HTR-8/SVneo (cell line): ENCODE data around the gene NRG3.
"Not testable (repeated sequence)": the region's sequence is repeated elsewhere in the genome, so short reads cannot be mapped to it uniquely, and the experiment has no call there.

Experiments
- DNase-seq: peaks from one replicate; pipeline ENCODE4 v3.0.0; 2011; ENCODE audit warnings: low spot score, mixed read lengths; ENCODE audit not compliant: insufficient read length
- FAIRE-seq: peaks from 2 replicates; lab custom pipeline; 2011; peaks lifted over from hg19 to GRCh38; lab: Jason Lieb, UNC

The NRG3 gene

GRCh38 chr10:82621680-82622079, 746.7 kb downstream of the NRG3 start:
- FAIRE-seq (no peak), DNase-seq (no peak)

- FAIRE-seq (no peak), DNase-seq (no peak)
These were observed 747.5 kb downstream of the NRG3 start for GRCh38 chr10:82622479-82622878.

- FAIRE-seq, result no peak
- DNase-seq, result no peak
These were observed 750.7 kb downstream of the NRG3 start for GRCh38 chr10:82625512-82626189.

GRCh38 chr10:82628373-82628772, 753.4 kb downstream of the NRG3 start:
- FAIRE-seq (no peak), DNase-seq (no peak)

DNA sequence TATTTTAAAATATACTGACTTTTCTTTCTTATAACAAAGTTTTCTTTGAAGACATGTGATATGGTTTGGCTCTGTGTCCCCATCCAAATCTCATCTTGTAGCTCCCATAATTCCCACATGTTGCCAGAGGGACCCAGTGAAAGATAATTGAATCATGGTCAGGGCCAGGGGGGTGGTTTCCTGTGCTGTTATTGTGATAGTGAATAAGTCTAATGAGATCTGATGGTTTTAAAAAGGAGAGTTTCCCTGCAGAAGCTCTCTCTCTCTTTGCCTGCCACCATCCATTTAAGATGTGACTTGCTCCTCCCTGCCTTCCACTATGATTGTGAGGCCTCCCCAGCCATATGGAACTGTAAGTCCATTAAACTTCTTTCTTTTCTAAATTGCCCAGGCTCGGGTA, 768.1 kb downstream of the NRG3 start:
- DNase-seq, result no peak

DNA sequence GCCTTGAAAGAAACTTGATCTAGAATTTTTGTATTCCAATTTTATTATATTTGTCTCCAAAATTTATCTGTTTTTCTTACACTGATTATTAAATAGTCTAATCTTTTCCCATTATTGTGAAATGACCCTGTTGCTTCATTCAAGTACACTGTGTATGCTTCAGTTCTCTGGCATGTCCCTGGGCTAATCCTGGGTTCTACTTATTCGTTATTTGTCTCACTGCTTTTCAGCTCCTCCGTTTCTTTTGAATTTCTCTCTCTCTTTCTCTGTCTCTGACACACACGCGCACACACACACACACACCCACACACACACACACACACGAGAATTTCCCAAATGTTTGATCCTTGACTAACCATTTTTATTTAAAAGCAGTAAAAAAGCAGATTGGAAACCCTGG, 768.6 kb downstream of the NRG3 start:
- no peak for DNase-seq
- no peak for FAIRE-seq

More for the DNA sequence above, 768.1 kb downstream of the NRG3 start:
- no peak for FAIRE-seq

DNA sequence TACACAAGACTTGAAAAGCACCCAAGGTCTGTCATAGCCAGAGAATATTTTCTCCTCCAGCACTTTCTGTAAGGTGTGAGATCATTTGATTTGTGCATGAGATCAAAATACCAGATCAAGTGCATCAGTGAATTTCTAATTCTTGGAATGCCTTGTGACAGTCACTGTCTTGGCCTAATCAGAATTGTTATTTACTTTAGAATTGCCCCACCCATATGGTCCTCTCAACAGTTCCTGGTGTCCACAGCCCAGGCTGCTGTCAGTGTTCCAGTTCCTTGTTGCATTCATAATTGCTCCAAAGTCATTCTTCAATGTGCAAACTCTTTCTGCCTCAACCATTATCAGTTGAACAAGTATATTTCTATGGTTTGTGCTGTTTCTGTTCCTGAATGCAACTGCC, 770.2 kb downstream of the NRG3 start:
- FAIRE-seq, result no peak

DNA sequence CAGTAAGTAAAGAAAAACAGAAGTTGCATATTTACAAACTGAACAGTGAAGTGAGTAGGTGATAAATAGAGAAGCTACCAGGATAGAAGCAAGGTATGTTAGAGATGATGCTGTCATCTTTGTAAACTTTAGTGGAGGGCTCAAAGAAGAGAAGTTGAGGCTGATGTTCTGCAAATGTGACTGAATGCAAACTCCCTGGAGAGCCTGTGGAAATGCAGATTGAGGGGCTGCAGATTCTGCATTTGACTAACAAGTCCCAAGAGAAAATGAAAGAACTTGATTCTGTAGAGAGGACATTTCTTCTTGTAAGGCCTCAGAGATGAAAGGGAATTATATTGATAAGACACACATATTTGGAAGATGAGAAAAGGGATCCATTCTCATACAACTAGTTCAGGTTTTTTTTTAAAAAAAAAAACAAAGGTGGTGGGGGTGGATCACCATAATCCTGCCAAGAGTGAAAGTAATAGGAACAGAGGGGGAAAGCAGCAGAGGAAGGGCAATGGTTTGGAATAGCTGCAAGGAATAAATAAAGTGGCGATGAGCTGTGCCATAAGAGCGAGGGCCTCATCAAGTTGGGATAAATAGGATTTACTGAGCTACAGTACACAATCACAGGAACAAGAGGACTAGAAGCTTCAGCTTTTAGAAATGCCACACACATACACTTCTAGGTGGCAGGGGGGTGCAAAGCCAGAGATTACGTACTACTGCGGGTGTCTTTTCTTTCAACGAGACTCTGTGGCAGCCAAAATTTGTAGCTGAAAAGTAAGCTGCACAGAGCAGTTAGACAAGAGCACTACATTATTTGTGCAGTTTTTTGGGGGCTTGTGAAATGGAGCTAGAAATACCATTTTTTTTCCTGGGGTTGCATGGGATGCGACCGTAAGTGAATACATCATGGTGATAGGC, 778.5 kb downstream of the NRG3 start:
- no peak for FAIRE-seq

More for the DNA sequence above, 770.2 kb downstream of the NRG3 start:
- DNase-seq, result no peak

DNA sequence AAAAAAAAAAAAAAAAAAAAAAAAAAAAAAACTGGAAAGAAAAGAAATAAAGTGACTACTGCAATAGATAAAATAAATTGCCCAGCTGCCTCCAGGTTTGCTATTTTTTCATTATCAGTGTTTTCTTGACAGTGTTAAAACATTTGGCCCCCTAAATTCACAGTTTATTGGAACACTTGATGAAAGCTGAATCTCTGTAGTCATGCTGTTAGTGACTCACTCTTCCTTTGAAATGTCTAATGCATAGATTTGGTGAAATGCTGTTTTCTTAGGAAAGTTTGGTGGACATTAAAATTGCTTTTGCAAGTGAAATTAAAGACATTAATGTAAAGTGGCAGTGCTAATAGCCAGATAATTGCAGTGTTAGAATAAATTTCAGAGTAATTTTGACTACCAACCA, 785.2 kb downstream of the NRG3 start:
- FAIRE-seq, result no peak
- no peak for DNase-seq

More for the DNA sequence above, 778.5 kb downstream of the NRG3 start:
- DNase-seq, result no peak

DNA sequence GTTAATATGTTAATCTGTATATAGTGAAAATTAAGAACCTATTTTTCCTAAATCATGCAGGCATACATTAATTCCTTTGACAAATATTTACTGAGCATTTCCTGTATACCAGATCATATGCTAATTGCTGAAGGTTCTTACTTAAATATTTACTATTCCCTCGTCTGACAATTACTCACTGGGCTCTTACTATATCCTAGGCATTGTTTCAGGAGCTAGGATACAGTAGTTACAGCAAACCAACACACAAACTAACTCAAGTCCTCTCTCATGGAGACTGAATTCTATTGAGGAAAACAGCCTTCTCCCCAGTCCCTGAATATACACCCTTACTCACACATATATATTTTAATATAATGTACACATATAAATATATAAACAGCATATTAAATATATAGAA, 786.0 kb downstream of the NRG3 start:
- no peak for FAIRE-seq
- DNase-seq, result no peak

GRCh38 chr10:82661701-82662100, 786.7 kb downstream of the NRG3 start:
- FAIRE-seq, result no peak
- no peak for DNase-seq

DNA sequence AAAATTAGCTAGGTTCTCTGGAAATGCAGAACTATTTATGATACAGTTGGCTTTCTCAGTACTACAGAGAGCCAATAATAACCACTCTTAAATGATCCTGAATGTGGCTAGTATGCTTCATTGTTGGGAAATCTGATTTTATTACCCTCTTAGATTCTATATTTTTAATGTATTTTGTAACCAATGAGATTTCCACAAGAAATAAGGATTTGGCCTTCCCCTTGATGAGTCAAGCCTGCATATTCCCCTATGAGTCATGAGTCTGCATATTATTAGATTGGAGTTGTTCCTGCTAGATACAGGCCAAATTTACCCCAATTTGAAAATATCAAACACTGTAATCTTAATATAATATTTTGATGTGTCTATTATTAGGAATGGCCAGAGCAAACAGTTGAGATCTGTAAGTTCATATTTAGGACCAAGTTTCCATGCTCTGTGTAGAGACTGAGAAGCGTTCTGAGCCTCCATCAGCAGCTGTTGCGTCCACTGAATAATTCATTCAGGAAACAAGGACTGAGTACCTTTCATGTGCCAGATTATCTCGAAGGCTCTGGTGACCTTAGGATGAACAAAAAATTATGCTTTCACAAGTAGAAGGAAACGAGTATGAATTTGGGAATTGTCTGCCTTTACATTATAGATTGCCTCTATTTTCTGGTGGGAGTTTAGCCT, 793.4 kb downstream of the NRG3 start:
- DNase-seq, result no peak
- FAIRE-seq, result no peak

DNA sequence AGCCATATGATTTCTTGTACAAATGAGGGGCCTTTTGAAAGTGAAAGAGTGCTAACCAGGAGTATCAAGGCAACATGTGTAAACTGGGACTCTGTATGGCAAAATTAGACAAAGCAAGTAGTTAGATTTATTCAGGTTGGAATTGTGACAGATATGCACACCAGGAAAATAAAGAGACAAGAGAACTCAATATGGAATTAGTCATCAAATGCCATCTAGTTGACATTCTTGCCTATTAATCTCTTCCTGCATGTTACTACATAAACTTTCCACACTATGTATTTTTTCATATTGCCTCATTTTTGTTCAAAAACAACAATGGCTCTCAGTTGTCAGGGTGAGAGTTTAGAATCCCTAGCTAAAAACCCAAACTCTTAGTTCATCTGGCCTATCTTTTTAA, 799.0 kb downstream of the NRG3 start:
- FAIRE-seq (no peak), DNase-seq (no peak)

DNA sequence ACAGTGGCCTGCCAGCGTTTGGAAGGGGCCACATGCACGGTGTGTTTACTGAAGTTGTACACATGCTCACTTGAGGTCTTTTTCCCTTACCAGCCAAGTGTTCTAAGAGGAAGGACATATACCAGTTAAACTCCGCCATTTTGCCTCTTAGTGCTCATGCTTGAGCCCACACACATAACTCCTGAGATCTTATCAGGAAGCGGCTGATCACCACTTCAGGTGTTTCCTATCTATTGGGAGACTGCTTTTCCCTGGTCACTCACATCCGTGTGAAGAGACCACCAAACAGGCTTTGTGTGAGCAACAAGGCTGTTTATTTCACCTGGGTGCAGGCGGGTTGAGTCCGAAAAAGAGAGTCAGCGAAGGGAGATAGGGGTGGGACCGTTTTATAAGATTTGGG, 802.9 kb downstream of the NRG3 start:
- not testable (repeated sequence) for FAIRE-seq

DNA sequence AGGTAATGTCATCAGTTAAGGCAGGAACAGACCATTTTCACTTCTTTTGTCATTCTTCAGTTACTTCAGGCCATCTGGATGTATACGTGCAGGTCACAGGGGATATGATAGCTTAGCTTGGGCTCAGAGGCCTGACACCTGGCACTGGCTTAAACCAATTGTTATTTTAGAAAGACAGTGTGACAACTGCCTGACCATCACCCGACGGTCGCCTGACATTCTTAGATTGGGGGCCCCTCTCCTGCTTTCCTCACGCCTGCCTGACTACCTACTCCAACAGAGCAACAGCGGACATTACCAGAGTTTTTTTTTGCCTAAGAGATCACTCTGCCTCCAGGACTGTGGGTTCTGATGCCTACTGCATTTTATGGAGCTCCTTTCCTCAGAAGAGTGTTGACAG, 803.5 kb downstream of the NRG3 start:
- not testable (repeated sequence) for FAIRE-seq, DNase-seq

More for the DNA sequence above, 802.9 kb downstream of the NRG3 start:
- DNase-seq, result not testable (repeated sequence)

DNA sequence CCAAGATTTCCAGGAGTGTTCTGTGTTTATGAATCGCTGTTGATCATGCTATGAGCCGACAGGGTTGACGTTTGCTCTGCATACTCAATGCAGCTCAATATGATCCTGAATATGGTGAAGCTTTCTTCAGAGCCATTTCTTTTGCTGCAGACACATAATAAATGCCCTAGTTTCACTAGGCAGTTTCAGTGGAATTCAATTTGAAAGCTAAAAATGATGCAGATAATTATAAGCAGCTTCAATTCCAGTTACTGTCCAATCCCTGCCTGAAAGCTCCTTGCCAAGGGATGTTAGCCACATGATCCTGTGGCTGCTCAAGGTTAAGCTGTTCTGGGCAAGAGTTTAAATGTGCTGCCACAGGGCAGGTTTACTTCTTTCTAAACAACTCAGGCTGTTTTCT, 805.6 kb downstream of the NRG3 start:
- no peak for DNase-seq
- no peak for FAIRE-seq

DNA sequence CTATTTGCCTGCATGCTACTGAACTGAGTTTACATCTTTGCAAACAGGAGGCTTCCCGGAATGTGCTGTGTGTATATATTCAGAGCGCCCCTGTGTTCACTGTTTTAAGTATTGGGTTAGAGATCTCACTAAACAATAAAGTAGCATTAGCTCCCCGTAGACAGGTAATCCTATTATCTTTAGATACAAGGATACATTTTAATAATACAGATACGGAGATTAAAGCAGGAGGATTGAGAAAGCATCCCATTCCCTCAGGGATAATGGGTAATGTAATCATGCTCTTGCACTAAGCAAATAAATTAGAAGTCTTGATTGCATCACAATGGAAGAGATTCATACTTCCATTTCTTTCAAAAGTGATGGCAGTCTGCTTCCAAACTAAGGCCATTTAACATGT, 809.0 kb downstream of the NRG3 start:
- FAIRE-seq, result no peak
- no peak for DNase-seq

DNA sequence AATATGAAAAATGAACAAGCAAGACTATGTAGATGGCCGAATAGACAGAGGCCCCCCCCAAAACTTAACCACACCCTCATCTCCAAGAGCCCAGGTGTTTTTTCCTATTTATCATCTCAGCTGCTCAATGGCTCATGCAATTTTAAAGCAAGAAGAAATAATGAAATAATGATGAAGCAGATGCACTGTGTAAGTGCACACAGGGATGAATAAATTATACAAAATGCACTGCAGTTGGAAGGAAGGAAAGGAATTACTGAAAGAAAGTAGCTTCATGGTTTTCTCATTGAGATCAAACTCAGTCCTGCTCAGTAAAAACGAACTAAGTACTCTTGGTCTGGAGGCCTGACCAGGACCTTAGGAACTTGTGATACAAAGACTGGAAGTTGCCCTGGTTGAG, 810.1 kb downstream of the NRG3 start:
- FAIRE-seq, result no peak
- DNase-seq, result no peak

- DNase-seq (no peak), FAIRE-seq (no peak)
These were observed 816.2 kb downstream of the NRG3 start for GRCh38 chr10:82691211-82691610.

DNA sequence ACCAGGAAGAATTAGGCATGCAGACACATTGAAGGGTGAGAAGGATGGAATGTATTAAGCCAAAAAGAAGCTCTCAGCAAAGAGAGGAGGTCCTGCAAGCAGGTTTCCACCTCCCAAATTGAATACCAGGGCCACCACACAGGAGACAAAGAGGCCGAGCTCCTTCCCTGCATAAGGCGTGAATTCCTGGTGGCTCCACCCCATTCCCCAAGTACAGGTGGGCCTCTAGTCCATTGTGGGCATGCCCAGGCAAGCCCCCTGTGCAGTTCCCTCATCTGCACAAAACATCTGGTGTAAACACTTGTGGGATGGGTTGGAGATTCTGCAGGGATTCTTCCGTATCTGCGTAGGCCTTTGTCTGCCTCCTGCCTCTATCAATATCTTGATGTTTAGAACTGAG, 817.5 kb downstream of the NRG3 start:
- no peak for FAIRE-seq
- no peak for DNase-seq

DNA sequence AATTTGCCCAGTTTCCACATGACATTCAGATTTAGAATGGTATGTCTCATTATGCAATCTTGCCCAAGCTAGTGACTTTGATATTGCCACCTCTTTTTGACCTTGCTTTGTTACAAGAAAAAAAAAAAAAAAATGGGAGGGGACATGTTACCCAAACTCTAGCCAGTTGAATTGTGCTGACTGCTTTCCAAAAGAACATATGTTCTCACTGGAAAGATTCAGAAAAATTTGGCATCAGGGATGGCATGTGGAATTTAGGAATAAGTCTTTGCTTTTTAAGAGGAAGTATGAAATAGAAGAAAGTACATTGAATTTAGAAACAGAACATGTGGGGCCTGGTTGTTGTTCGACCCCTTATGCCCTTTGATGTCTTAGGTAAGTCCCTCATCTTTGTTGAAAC, 846.8 kb downstream of the NRG3 start:
- DNase-seq, result no peak

More for the DNA sequence above, 846.8 kb downstream of the NRG3 start:
- no peak for FAIRE-seq
